GM19238 (cell line): ENCODE data around the gene GFPT2.
A peak's percentile ranks its signal among the peaks of the same experiment; 100 is the strongest.

ENCODE experiments used
- DNase-seq: peaks from one replicate; pipeline ENCODE4 v3.0.0; 2011; ENCODE audit warnings: low spot score; ENCODE audit not compliant: insufficient read length

The GFPT2 gene

GRCh38 chr5:180334751-180335613 lies 18.2 kb downstream of the GFPT2 start:
- DNase-seq: no peak

GRCh38 chr5:180334176-180334575 lies 19.0 kb downstream of the GFPT2 start:
- DNase-seq: no peak

DNA sequence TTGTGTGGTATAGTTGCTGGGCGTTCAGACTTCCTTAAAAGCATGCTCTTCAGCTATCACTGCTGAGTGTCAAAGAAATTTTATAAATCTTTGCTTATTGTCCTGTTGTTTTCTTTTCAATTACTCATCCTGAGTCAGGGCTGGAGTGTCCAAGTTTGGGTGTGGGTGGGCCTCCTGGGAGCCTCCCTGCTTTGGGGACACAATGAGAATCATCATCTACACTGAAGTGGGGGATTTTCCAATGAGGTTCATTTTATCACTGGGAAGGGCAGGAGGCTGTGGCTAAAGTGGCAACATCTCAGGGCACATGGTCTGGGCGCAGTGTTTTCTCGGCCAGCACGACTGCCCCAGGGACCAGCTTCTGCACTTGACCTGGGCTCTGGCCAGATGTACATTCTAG lies 19.5 kb downstream of the GFPT2 start:
- DNase-seq: no peak

DNA sequence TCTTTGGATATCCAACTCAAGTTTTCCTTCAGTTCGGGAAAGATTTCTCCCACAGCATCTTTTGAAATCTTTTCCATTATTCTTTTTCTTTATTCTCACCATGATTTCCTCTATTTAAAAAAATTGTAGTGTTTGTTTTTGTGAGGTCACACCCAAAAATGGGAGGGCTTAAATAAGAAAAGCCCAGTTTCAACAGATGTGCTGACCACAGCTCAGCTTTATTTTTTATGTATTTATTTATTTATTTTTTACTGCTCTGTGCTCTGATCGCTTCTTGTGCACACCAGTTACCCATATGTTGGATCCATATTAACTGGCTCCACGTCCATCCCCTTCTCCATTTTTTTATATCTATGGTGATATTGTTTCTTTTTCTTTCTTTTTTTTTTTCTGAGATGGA lies 20.3 kb downstream of the GFPT2 start:
- DNase-seq: no peak

GRCh38 chr5:180332051-180332517 lies 21.1 kb downstream of the GFPT2 start:
- DNase-seq: no peak

DNA sequence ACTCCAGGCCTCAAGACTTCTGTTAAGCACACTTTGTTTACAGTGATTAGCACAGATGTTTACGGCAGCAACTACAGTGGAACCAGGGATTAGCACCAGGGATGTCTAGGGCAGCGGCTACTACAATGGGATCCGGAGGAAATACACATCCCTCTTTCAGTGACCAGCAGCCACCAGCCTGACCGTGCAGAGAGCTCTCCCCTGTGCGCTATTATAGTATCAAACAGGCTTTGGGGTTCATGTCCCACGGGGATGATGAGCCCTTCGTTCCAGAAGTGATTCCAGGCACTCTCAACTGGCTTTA lies 21.5 kb downstream of the GFPT2 start:
- no peak for DNase-seq

DNA sequence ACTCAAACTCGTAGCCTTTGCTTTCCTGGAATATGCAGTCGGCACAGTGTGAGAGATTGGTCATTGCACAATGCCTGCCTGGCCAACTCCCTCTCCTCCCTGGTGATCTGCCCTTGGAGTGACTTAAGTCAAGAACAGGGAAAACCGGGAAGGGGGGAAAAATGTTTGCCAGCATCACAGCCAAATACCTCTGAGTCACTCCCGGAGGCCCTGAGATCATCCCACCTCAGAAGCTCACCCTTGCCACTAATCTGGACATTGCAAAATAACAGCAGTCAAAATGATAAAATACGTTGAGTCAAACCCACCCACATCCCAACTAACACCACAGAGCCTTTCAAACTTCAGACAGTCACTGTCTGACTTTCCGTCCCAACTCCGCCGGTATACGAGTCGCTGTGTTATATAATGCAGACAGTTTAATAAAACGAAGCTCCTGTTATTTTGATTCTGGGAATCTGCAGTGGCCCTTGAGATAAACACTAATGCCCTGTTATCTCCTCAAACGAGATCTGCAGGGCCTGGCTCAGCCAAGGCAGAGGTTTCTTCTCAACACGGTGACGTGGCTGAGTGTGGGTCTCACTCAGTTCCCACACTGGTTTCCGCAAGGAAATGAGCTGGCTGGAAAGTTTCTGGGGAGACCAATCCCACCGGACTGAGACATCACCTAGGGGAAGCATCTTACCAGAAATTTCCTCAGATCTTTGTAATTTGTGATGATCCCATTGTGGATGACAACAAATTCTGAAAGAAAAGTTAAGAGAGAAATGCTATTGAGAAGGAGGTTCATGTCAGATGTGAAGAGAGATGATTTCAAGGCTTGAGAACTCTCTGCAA lies 22.1 kb downstream of the GFPT2 start:
- no peak for DNase-seq

GRCh38 chr5:180330270-180330648 lies 22.9 kb downstream of the GFPT2 start:
- no peak for DNase-seq

GRCh38 chr5:180329606-180330269 lies 23.4 kb downstream of the GFPT2 start:
- DNase-seq: no peak

DNA sequence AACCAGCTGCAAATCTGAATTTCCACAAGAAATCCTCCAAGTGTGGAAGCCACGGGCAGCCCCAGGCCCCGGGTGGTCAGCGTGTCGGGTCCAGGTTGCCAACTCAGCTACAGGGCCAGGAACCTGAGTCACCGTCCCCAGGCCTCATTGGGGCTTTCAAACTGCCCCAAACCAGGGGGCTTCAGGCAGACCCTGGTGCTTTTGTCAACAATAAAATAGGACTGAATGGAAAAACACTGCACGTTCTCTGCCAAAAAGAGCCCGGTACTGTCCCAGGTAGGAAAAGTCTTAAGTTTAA lies 24.0 kb downstream of the GFPT2 start:
- no peak for DNase-seq

DNA sequence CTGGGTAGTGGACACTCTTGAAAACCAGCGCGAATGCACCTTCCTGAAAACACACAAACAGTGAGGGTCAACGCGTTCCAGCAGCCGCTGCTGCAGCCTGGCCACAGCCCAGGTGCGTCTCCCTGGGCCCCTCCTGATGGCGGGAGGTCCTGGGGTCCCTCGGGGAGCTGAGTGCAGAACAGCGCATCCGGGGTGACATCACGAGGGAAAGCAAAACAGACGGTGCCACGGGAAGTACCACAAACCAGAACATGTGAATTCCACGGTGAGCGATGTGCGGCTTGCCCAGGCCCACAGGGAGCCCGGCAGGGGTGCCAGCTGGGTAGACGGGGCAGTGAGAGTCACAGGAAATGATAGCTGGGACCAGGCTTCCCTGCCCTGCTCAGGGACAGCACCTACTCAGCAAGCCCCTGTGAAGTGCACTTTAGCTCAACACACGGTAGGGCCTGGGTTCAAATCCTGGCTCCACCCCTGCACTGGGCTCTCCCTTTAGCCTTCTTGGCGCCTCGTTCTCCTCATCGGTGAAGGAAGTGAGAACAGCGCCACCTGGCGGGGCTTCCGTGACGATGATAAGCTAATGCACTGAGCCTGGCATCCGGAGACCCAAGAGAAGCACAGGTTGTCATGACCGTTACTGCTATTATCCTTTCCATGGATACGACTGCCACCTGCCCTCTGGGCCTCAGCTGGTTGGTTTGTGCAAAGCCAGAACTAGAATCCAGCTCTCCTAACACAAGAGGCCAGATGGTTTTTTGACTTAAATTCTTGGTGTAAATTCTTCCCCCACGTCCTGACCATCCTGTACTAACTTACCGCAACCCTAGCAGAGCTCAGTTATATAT lies 24.6 kb downstream of the GFPT2 start:
- DNase-seq: peak; percentile 79

DNA sequence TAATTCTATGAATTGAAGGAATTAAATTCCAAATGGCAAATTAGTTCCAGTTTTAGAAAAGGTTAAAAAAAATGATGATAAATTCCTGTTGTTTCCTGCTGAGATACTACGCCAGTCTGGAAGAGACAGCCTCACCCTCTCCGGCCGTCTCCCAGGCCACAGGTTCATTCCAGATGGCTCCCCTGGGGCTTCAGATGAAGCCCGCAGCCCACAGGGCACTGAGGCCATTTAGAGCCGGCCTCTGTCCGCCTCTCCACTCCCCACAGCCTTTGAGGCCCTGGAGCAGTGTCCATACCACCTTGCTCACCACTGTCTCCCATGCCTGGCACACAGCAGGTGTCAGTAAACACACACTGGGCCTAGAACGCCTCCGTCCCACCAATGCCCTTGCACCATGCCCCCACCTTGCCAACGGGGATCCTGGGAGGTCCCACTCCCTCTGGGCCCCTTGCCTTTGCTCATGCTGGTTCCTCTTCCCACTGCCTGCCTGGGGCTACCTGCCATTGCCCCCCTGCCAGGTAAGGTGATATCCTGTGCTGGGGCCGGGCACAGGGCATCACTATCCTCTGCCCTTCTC lies 26.1 kb downstream of the GFPT2 start:
- no peak for DNase-seq

GRCh38 chr5:180324601-180324950 lies 28.6 kb downstream of the GFPT2 start:
- DNase-seq: no peak

DNA sequence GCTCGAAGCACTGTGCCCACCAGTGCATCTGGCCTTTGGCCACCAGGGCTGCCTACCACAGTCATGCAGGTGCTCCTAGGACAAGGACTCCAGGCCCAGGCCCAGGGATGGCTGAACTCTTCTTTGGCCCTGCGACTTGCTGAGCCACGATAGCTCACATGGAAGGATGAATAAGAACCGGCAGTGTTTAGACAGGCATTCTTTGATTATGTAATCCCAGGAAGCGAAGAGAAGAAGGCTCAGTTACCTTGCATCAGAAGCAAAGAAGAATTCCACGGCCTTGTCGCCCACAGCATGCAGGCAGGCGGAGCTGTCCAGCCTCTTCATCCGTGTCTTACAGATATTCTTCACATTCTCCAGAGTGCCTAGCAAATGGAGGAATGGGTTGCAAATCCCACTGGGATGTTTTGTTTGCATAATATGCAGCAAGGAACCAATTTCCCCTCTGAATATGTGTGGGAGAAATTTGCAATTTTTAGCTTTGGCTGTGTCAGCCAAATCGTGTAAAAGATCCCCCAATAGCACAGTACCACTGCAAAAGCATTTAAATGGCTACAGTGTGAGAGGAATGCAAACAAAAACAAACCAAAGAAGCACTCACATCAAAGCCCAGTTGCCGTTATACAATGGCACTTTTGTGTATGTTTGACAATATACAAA lies 29.1 kb downstream of the GFPT2 start:
- DNase-seq: no peak

GRCh38 chr5:180323160-180323559 lies 30.0 kb downstream of the GFPT2 start:
- no peak for DNase-seq

DNA sequence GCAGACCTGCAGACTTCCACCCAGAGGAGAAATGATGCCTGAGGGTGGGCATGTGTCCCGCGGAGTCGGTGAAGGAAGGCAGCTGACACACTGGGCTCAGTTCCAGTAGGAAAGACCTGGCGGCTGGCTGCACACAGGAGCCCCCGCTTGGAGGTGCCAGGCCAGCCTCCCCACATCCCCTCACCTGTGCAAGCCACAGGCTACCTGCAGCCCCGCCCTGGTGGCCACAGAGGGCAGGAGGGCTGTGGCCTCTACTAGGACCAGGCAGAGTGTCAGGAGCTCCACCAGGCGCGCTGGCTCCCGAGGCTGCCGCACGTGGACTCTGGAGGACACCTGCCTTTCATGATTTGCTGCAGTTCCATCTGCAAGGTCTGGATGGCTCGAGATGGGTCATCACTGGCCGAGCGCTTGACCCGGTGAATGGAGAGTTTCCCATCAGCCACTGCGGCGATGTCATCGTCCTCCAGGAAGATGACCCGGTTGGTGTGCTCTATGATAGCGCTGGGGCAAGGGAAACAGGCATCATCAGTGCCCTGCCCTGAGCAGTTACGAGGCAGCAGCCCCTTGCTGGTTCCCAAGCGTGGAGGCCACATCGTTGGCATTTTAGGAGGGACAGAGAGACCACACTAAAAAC lies 34.6 kb downstream of the GFPT2 start:
- no peak for DNase-seq

- no peak for DNase-seq
These were observed 36.5 kb downstream of the GFPT2 start for GRCh38 chr5:180316586-180316985.

- peak; percentile 68 for DNase-seq
These were observed 37.3 kb downstream of the GFPT2 start for GRCh38 chr5:180315762-180316212.

DNA sequence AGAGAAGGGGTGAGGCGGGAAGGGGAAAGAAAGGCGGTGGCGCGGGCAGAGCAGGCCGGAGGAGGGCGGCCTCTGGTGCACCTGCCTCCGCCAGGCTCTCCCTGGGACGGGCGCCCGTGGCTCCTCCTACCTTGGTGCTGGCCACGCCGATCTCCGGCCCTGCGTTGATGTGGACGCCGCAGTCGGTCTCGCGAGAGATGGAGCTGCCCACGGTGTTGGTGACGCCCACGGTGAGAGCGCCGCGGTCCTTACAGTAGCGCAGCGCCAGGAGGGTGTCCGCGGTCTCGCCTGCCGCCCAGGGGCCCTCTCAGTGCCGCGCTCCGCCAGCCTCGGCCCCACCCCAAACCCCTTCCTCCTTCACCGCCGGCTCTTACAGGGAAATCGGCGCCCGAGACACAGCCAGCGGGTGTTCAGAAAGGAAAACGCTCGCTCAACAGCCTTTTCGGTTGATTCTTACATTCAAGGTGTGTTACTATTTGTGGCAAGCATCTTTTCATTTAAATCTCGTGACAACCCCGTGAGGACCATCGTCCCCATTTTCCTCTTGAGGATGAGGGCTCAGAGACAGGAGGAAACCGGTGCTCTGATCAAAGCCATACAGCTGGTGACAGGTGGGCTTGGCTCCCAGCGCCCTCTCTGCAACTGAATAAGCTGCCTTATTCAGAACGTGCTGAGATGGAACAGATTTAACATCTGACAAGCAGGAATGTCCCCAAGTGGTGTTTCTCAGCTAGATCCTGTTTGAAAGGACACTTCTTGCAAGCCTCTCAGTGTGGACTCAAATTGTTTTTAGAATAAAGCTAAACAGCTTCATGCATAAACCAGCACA lies 39.2 kb downstream of the GFPT2 start:
- no peak for DNase-seq
